HG03280 (cell line): ENCODE results near the gene ACADS.
A peak's percentile ranks its signal among the peaks of the same experiment; 100 is the strongest.

Experiments
- ATAC-seq: cut with Tn5 transposase; IDR thresholded peaks from one replicate; pipeline ENCODE4 v1.9.1; 2021; ENCODE audit warnings: mild to moderate bottlenecking, moderate library complexity; ENCODE audit not compliant: unreplicated experiment

Gene ACADS, protein sequence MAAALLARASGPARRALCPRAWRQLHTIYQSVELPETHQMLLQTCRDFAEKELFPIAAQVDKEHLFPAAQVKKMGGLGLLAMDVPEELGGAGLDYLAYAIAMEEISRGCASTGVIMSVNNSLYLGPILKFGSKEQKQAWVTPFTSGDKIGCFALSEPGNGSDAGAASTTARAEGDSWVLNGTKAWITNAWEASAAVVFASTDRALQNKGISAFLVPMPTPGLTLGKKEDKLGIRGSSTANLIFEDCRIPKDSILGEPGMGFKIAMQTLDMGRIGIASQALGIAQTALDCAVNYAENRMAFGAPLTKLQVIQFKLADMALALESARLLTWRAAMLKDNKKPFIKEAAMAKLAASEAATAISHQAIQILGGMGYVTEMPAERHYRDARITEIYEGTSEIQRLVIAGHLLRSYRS

DNA sequence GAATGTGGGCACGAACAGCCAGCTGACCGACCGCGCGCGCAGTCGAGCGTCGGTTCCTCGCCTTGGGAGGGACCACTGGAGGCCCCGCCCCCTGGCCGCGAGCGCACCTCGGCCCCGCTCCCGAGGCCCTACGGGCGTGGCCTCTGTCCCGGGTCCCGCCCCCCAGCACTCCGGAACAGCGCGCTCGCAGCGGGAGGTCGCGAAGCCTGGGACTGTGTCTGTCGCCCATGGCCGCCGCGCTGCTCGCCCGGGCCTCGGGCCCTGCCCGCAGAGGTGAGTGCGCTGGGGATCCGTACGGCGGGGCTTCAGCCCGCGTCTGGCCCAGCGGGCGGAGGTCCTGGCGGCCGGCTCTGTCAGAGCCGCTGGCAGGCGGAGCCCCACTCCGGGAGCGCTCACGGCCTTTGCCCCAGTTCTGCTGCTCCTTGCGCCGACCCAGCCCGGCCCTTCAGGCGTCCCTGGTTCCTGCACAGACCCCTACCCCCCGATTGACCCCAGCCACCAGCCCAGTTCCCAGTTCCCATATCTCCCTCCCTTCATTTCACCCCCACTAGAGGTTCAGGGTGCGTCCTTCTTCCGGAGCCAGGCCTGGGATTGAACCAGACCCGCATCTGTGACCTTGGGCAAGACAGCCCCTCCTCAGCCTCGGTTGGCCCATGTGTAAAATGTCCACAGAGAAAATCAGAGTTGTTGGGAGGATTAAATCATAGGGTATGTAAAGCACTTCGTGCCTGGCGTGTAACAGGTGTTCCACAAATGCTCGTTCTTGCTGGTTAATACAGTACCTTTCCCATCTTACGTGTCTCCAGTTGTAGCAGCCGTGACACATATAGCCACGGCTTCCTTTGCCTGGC, at the start of gene ACADS:
Gene ACADS (plus strand): TSS at position 168 of the 851 bp plus-strand sequence. CDS start 60 bp downstream, at position 228.
- peak; percentile 98 for ATAC-seq

DNA sequence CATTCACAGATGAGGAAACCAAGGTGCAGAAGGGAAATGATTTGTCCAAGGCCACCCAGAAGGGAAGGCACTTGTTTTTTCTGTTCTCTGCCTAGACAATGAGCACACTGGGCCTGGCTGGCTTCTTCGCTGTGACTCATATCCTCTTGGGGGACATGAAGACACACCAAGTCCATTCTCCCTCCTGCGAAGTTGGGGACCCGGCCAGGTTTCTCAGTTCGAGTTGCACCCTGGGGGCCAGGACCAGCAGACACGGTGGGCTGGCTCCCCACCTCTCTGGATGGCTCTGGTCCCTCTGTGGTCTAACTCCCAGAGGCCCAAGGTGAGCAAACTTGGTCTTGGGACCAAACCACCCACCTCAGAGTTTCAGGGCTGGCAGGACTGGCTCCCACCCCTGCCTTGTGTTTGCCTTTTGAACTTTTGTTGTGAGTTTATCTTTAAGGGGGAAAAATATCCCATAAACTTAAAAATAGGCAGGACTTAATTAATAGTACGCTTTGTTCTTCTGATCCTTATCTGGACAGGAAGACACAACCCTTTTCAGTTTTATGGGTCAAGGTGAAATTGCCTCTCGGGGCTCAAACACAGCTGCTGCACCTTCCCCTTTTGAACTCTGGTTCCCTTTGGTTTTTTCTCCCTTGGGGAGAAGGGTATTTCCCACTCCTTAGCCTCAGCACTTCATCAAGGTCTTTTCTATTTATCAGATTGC, 47.7 kb upstream of the ACADS start:
- ATAC-seq = peak; percentile 60

DNA sequence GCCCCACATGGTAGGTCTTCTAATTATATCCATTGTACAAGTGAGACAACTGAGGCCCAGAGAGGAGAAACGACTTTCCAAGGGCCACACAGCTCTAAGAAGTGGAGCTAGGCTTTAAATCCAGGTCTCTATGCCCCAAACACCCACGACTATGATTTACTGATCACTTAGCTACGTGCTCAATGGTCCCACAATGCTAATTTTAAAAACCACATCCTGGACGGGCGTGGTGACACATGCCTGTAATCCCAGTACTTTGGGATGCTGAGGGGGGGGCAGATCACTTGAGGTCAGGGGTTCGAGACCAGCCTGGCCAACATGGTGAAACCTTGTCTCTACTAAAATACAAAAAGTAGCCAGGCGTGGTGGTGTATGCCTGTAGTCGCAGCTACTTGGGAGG, 47.1 kb upstream of the ACADS start:
- ATAC-seq = no peak

DNA sequence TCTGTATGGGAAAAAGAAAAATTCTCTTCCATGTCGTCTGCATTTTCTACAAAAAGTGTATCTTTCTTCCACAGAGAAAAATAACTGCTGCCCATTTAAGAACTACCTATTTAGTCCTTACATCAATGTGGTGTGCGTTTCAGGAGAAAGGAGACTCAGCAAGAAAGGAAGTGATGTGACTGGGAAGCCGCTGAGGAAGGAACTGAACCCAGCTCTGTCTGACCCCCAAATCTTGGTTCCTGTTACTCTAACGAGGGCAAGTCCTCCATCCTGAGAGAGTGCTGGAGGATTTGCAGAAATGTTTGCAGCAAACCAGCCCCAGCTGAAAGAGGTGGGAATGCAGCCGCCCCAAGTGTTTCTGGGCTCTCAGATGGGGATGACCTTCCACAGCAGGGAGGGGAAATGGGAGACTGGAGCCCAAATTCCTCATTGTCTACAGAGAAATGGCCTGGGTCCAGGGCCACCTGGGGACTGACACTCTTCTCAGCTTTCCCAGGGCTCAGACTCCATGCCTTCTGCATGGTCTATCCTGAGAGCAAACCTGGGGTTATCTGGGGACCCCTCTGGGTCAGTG, 45.4 kb upstream of the ACADS start:
- no peak for ATAC-seq

DNA sequence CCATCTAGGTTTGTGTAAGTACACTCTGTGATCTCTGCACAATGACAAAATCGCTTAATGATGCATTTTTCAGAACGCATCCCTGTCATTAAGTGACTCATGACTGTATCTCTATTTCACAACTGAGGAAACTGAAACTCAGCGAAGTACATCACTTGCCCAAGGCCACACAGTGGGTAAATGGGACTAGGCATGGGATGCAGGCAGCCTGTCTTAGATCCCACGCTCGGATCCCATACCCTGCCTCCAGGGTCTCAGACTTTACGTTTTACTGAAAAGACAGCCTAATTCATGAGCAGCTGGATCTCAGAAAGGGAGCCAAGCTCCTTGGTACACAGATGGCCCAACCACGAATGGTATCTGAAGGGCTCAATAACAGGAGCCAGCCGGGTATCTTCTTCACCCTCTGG, 41.1 kb upstream of the ACADS start:
- no peak for ATAC-seq

DNA sequence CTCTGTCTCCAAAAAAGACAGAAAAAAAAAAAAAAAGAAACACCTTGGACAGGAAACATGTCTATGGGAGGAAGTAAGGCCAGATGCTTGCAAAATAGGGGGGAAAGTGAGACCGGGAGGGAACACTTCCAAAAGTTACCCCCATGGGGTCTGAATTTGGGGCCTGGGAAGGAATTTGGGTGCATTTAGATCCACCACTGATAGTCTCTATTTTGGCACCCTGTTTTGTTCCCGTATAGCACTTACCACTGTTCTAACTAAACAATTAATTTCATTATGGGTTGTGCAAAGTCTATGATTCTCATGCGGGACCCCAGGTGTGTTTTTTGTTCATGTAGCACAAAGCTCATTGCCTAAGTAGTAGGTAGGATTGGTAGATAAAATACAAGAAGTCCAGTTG, 40.1 kb upstream of the ACADS start:
- ATAC-seq = no peak

DNA sequence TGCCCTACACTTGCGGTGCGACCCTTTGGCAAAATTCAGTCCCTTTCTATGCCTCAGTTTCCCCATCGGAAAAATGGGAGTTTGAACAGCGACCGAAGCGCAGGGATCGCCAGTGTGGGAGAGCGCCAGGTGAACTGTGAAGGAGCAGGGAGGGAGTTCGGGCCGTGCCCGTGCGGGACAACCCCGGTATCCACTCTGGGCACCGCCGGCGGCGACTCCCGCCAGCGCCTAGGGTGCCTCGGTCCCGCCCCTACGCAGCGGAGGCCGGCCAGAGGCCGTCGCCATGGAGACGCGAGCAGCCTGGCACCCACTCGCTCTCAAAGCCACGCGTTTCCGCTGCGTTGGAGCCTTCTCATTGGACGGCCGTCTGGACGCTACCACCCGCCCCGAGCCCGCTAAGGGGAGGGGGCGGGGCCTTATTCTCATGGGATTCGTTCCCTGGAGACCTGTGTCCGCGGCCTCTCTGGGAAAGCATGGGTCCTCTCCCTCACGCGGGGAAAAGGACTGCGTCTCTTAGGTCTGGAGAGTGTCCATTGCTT, 39.4 kb upstream of the ACADS start:
- peak; percentile 72 for ATAC-seq

DNA sequence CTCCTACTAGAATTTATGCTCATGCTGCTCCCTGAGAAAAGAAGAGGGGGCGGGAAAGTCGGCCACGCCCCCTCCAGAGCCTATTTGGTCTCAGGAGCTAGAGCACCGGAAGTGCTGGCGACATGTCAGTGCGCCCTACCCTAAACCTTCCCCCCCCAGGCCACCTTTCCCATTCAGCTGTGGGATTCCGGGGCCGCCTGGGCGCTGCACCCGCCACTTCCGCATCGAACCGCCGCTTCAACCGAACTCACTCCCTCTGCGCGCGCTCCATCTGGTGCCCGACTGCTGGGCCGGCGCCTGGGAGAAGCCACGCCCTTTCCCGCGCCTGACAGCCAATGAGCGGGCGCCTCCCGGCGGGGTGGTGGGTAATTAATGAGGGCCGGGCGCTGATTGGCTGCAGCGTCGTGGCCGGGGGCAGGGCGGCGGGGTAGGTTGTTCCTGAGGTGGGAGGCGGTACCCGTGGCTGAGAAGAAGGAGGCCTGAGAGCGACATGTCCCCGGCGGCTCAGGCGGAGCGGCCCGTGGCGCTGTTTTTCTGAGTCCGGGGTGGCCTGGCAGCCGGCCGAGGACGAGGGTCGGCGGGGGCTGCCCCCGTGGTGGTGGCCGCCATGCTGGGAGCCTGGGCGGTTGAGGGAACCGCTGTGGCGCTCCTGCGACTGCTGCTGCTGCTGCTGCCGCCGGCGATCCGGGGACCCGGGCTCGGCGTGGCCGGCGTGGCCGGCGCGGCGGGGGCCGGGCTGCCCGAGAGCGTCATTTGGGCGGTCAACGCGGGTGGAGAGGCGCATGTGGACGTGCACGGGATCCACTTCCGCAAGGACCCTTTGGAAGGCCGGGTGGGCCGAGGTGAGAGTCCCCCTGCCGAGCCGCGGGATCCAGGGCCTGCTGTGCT, 38.7 kb upstream of the ACADS start, which contains the start of gene MLEC:
Gene MLEC (plus strand): TSS at position 460 of the 888 bp plus-strand sequence. CDS start 148 bp downstream, at position 608.
- ATAC-seq = peak; percentile 67

DNA sequence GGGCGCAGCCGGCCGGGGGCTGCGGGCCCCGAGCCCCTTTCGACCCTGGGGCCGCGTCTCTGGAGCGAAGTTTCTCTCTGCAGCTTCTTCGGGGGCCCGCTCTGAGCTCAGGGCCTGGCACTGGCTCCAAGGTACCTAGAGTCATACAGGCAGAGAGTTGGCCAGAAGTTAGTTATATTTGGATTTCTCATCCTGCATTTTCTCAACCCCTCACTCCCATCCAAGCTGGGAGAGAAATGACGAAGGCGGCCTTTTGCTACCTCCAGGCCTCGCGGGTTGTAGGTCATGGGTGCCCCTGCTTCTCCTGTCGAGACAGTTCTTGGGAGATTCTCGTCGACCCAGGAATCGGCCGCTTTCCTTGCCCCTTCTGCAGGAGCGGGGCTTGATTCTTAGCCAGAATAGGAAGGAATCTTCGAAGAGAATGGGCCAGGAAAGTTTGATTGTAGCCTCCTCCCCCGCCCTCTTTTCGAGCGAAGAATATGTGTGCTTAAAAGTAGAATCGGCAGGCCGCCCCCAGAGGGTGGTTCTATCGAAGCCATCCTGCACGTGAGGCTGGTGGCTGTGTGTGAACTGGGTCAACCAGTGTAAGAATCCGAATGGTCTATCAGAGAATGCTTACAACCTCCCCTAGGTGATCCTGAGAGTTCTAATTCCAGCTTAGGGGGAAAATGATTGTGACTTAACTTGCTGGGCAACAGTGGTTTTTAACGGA, 37.9 kb upstream of the ACADS start:
- no peak for ATAC-seq

DNA sequence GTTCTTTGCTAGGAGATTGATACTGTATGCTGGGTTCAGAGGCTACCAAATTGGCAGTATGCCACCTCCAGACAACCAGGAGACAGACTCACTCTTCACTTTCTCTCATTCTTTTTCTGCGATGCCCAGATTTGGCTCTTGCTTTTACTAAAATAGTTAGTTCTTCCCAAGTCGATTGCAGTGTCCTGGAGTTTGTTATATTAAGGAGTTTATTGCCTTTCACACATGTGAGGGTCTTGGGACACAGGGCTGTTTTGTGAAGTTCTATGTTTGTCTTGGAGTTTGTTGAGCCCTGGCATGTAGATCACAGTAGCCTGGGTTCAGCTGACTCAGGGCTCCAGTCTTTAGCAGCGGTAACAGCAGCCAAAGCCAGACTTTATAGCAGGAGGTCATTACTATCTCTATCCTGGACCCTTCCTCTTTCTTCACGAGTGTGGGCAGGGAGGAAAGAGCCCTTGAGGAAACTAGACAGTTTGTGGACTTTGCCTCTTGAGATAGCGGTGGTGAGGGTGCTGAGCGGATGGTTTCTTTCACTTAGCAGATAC, 37.0 kb upstream of the ACADS start:
- ATAC-seq = no peak

DNA sequence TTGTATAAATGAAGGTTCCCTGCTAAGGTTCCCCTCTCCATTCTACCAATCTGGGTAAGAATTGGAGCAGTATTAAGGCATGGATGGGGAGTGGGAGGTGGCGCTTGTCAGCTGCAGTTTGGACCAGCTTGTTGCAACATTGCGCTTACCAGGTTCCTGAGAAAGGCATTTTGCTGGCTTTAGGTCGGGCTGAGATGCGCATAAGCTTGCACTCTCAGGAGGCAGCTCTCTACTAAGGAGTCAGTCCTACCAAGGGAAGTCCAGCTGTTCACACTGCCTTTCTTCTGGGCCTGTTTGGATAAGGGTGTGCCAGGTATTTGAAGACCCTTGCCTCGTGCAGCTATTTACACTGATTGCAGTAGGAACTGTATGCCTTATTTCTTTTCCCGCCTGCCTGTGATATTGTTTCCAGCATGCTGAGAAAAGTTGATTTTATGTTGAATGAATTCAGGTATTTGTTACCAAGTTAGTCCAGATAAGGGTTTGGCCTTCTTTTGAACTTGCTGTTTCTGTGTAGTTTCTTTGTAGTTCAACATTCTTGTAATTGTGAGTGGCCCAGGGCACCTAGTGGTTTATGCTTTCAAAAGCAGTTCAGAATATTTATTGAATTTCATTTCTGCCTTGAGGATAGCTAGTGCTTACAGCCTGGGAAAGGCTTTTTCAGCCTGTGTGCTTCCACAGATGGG, 36.1 kb upstream of the ACADS start:
- ATAC-seq = no peak

DNA sequence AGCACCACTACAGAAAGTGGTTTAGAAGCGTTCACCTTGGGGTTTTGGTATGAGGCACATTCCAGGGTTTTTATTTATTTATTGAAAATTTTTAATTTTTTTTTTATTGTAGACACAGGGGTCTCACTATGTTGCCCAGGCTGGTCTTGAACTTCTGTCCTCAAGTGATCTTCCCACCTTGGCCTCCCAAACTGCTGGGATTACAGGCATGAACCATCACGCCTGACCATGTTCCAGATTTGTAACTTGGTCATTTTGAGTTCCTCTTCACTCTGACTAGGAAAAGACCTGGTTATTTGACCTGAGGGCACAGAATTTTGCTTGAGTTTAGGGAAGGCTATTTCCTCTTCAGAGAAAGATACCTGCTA, 35.6 kb upstream of the ACADS start:
- ATAC-seq = no peak

DNA sequence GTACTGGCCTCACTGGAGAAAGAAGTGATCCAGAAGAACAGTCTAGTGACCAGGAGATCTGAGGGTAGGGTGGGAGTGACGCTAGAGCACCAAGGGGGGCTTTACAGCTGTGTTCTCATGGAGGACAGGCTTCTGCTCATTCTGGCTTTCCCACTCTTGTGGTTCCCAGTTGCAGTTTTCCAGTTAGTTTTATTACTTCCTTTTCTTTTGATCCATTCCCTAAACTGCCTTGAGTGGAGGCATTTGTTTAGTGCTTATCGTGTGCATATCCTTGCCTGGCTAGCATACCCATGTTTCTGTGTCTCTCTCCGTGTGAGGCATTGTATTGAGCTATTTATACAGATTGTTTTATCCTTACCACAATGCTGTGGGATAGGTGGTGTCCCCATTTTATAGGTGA, 34.6 kb upstream of the ACADS start:
- no peak for ATAC-seq

DNA sequence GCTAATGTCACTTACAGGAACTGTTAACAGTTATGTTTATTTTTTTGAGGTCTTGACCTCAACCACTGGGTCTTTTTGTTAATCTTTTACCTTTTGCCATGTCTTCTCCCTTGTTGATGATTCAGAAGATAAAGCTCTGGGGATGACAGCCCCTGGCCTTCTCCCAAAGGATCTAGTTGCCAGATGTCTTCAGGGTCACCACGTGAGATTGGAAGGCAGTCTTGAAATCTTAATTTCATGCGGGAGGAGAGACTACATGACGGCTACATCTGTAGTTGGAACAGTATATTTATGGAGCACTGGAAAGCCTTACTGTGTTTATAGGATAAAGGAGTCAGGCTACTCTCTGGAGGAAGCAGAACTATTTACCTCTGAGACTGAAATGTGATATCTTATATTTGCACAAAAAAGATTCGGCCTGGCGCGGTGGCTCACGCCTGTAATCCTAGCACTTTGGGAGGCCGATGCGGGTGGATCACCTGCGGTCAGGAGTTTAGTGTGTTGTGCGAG, 33.0 kb upstream of the ACADS start:
- no peak for ATAC-seq

DNA sequence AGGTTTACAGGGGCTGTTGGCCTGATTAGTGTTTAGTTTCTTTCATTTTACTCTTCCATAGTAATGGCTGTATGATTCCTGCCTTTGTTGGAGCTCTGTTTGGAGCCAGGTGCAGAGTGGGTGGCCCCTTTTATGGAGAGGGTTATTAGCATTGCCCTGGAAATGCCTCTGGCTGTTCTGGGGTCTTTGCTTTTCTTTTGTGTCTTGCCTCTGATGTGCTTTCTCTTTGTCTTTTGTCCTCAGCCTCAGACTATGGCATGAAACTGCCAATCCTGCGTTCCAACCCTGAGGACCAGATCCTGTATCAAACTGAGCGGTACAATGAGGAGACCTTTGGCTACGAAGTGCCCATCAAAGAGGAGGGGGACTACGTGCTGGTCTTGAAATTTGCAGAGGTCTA, 31.8 kb upstream of the ACADS start:
- no peak for ATAC-seq

DNA sequence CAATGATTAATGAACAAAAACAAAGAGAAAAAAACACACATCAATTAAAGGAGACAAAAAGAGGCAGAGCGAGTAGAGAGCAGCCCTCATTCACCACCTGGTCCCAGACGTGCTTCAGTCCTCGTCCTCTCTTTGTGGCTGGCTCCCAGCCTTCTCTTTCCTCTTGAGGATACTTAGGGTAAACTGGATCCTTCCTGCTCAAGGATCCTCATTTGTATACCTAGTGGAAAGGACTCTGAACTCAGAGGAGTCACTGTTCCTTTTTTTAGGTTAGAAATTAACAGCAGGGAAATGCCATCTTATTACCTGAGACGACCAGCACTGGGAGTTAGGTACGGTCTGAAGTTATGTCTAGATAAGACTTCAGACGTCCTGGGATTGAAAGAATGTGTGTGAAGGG, 29.0 kb upstream of the ACADS start:
- ATAC-seq = no peak

DNA sequence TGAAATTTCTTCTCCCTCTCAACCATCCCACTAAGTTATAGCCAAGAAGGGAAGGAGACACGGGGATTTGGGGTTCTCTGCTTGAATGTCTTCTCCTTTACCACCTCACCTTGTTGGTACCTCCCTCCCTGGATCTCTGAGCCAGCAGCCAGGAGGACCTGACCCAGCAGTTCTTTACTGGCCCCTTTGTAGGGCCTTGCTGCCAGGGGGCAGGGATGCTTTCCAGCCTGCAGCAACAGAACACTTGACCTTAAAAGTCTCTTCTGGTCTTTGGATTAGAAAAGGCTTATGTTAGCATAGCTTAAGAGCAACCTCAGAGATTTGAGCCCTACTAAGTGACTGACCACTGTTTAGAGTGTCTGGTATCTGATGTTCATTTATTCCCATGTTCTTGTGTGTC, 28.3 kb upstream of the ACADS start:
- ATAC-seq = no peak

DNA sequence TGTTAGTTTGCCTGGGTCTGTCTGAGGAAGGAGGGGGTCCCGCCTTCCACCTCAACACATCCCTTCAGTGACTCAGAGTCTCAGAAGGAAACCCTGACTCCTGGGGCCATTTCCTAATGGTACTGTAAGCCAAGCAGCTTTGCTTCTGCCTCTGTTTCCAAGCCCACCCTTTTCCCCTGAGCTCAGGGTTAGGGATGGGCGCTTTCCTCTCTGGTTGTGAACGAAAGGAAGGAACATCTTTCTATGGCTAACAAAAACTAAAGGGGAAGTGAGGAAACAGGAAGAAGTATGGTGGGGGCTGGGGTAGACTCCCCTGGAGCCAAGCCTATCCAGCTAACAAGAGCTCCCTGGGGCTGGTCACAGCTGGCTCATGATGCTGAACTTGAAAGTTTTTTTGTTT, 27.0 kb upstream of the ACADS start:
- ATAC-seq = no peak
